ENCODE results near the gene IP6K1. TPM values are rescaled to one million over a fixed set of nuclear protein-coding genes. Genes with fewer than 3 reads are reported as not detected.
"Not testable (repeated sequence)": the region's sequence is repeated elsewhere in the genome, so short reads cannot be mapped to it uniquely, and the experiment has no call there.

The IP6K1 gene
- total and polyA plus RNA-seq, 4 donors, result 16.1 to 54.9 (median 32.5) TPM

DNA sequence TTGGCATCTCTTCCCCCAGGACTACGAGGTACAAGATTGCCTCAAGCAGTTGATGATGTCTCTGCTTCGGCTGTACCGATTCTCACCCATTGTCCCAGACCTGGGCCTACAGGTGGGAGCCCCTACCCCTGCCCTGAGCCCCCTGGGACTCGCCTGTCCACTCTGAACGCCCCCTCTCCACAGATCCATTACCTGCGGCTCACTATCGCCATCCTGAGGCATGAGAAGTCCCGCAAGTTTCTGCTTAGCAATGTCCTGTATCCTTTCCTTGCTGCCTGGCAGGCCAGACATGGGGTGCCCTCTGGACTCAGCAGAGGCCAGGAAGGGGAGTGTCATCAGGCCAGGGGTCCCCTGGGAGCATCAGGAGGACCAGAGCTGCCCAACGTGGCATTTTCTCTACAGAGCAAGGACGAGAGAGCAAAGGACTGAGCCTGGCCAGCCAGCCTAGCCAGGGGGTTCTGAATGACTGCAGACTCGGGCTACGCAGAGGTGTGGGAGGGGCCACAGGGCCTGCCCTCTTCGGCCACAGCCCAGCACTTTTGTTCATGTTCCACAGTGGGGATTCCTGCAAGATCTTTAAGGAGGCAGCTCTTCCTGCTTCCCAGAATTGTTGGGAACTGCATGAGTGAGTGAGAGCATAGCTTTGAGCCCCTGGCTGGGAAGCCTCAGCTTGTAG, 85.8 kb downstream of the IP6K1 start:
- H3K9ac ChIP-seq (ENCODE audit: insufficient read depth in 1 of 2, low read length in 2 of 2), result no peak overlapping the region
- no peak overlapping the region for H3K4me3 ChIP-seq
- DNase-seq (no peak), ATAC-seq (ENCODE audit: insufficient read depth, low FRiP score) (no peak)
- peaks cover 0 to 53% (median 24%) of the 10 kb centered on the region in 4 donors for H3K36me3 ChIP-seq (ENCODE audit: control insufficient read depth in 4 of 4, insufficient read depth in 4 of 4, low read length in 4 of 4)
- H3K9me3 ChIP-seq (ENCODE audit: control insufficient read depth in 4 of 4, insufficient read depth in 3 of 4, low read length in 3 of 4), result no peaks in the 10 kb centered on the region
- 86 to 90% methylated on average over 11 to 13 of the region's 13 CpGs for WGBS, 2 donors
- H3K27me3 ChIP-seq (ENCODE audit: control insufficient read depth in 3 of 3, insufficient read depth in 3 of 3, low read length in 2 of 3), result no peaks in the 10 kb centered on the region
- TF ChIP-seq, protein P1, sequence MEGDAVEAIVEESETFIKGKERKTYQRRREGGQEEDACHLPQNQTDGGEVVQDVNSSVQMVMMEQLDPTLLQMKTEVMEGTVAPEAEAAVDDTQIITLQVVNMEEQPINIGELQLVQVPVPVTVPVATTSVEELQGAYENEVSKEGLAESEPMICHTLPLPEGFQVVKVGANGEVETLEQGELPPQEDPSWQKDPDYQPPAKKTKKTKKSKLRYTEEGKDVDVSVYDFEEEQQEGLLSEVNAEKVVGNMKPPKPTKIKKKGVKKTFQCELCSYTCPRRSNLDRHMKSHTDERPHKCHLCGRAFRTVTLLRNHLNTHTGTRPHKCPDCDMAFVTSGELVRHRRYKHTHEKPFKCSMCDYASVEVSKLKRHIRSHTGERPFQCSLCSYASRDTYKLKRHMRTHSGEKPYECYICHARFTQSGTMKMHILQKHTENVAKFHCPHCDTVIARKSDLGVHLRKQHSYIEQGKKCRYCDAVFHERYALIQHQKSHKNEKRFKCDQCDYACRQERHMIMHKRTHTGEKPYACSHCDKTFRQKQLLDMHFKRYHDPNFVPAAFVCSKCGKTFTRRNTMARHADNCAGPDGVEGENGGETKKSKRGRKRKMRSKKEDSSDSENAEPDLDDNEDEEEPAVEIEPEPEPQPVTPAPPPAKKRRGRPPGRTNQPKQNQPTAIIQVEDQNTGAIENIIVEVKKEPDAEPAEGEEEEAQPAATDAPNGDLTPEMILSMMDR (IDR thresholded peaks at IDR 0.05; ENCODE audit: control extremely low read depth, extremely low read depth), result no peak
- no peak overlapping the region for H3K27ac ChIP-seq (ENCODE audit: low read depth in 1 of 2, low read length in 1 of 2)
- H3K4me1 ChIP-seq (ENCODE audit: control insufficient read depth in 5 of 5, insufficient read depth in 5 of 5, low read length in 5 of 5), result peaks cover 0 to 5% (median 0%) of the 10 kb centered on the region in 5 donors

DNA sequence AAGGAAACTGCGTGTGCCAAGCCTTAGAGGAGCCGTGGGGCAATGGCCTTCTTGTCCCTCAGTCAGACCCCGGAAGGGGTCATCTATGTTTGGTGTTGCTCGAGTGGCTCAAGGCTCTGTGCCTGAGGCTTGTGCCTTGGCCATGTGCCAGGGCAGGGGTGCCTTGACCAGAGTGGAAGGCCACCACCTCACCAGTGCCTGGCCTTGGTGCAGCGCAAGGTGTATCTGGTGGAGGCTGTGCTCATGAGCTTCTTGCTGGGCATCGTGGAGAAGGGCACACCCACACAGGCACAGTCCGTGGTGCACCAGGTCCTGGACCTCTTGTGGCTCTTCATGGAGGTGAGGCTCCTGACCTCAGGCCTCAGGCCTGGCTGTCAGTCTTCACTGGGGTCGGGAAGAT, 86.3 kb downstream of the IP6K1 start:
- Histone ChIP-seq H3K4me1 (ENCODE audit: control insufficient read depth in 5 of 5, insufficient read depth in 5 of 5, low read length in 5 of 5) (peaks cover 0 to 5% (median 0%) of the 10 kb centered on the region in 5 donors), H3K27me3 (ENCODE audit: control insufficient read depth in 3 of 3, insufficient read depth in 3 of 3, low read length in 2 of 3) (no peaks in the 10 kb centered on the region), H3K4me3 (no peak overlapping the region), H3K9ac (ENCODE audit: insufficient read depth in 1 of 2, low read length in 2 of 2) (no peak overlapping the region), H3K27ac (ENCODE audit: low read depth in 1 of 2, low read length in 1 of 2) (no peak overlapping the region), H3K36me3 (ENCODE audit: control insufficient read depth in 4 of 4, insufficient read depth in 4 of 4, low read length in 4 of 4) (peaks cover 0 to 48% (median 24%) of the 10 kb centered on the region in 4 donors), H3K9me3 (ENCODE audit: control insufficient read depth in 4 of 4, insufficient read depth in 3 of 4, low read length in 3 of 4) (no peaks in the 10 kb centered on the region)
- no peak for DNase-seq
- WGBS, 2 donors, result 87 to 92% methylated on average over 8 of the region's 8 CpGs
- TF ChIP-seq, protein P1 (IDR thresholded peaks at IDR 0.05; ENCODE audit: control extremely low read depth, extremely low read depth), result no peak
- no peak for ATAC-seq (ENCODE audit: insufficient read depth, low FRiP score)

DNA sequence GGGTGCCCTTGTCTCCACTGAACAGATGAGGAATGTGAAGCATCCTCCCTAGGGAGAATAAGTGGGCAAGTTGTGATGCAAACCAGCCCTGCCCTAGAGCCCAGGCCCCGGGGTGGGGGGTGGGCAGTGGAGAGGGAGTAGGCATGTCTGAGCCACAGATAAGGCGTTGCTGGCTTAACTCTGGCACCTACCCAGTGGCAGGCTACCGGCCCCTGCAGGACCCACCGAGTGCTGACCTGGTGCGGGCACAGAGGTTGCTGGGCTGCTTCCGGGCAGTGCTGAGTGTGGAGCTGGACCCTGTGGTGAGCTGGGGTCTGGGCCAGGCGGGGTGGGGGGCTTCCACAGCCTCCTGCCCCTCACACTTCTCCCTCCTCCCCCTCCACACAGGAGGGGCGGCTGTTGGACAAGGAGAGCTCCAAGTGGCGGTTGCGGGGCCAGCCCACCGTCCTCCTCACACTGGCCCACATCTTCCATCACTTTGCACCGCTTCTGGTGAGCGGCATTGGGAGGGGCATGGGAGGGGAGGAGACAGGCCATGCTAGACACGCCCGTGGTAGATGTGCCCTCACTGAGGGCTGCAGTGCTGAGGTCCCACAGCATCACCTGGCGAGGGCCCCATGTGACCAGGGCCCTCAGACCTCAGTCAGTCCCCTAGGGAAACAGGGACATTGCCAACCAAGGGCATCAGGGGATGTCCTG, 86.9 kb downstream of the IP6K1 start:
- Histone ChIP-seq H3K4me3 (no peak overlapping the region), H3K27ac (ENCODE audit: low read depth in 1 of 2, low read length in 1 of 2) (no peak overlapping the region), H3K9ac (ENCODE audit: insufficient read depth in 1 of 2, low read length in 2 of 2) (no peak overlapping the region), H3K27me3 (ENCODE audit: control insufficient read depth in 3 of 3, insufficient read depth in 3 of 3, low read length in 2 of 3) (no peaks in the 10 kb centered on the region), H3K36me3 (ENCODE audit: control insufficient read depth in 4 of 4, insufficient read depth in 4 of 4, low read length in 4 of 4) (peaks cover 0 to 43% (median 24%) of the 10 kb centered on the region in 4 donors), H3K9me3 (ENCODE audit: control insufficient read depth in 4 of 4, insufficient read depth in 3 of 4, low read length in 3 of 4) (no peaks in the 10 kb centered on the region), H3K4me1 (ENCODE audit: control insufficient read depth in 5 of 5, insufficient read depth in 5 of 5, low read length in 5 of 5) (peaks cover 0 to 5% (median 0%) of the 10 kb centered on the region in 5 donors)
- TF ChIP-seq, protein P1 (IDR thresholded peaks at IDR 0.05; ENCODE audit: control extremely low read depth, extremely low read depth), result no peak
- ATAC-seq (ENCODE audit: insufficient read depth, low FRiP score), result no peak
- DNase-seq, result no peak
- 88 to 91% methylated on average over 15 to 16 of the region's 16 CpGs for WGBS, 2 donors

DNA sequence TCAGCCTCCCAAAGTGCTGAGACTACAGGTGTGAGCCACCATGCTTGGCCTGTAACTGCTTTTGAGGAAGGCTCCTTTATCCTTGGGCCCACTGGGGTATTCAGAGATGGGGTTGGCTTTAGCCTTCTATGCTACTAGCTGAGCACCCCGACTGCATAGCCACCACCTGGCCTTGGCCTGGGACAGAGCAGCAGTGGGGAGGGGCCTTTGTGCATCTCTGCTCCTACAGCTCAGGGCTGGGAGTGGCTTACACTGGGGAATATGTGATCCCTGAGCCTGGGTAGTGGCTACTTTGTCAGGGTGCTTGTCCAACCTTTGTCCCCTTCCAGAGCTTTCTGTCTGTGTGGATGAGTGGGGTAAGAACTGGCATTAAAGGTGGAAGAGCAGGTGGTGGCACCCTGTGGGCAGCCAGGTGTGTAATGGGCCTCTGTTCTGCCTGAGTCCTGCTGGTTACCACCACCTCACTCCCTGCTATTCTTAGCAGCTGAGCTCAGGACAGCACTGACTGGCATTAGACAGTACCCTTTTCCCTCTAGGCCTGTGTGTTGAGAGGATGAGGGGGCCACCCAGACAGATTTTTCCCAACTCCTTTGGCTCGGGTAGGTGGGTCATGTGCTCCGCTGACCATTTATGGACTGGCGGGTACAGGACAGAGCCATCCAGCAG, 90.9 kb downstream of the IP6K1 start:
- WGBS, 2 donors, result 88 to 92% methylated on average over 4 of the region's 4 CpGs
- H3K27me3 ChIP-seq (ENCODE audit: control insufficient read depth in 3 of 3, insufficient read depth in 3 of 3, low read length in 2 of 3); H3K9ac ChIP-seq (ENCODE audit: insufficient read depth in 1 of 2, low read length in 2 of 2); DNase-seq; H3K27ac ChIP-seq (ENCODE audit: low read depth in 1 of 2, low read length in 1 of 2); H3K4me1 ChIP-seq (ENCODE audit: control insufficient read depth in 5 of 5, insufficient read depth in 5 of 5, low read length in 5 of 5); H3K4me3 ChIP-seq; H3K9me3 ChIP-seq (ENCODE audit: control insufficient read depth in 4 of 4, insufficient read depth in 3 of 4, low read length in 3 of 4); ATAC-seq (ENCODE audit: insufficient read depth, low FRiP score): not testable (repeated sequence)
- H3K36me3 ChIP-seq (ENCODE audit: control insufficient read depth in 4 of 4, insufficient read depth in 4 of 4, low read length in 4 of 4), result peaks cover 0 to 21% (median 10%) of the 10 kb centered on the region in 4 donors

DNA sequence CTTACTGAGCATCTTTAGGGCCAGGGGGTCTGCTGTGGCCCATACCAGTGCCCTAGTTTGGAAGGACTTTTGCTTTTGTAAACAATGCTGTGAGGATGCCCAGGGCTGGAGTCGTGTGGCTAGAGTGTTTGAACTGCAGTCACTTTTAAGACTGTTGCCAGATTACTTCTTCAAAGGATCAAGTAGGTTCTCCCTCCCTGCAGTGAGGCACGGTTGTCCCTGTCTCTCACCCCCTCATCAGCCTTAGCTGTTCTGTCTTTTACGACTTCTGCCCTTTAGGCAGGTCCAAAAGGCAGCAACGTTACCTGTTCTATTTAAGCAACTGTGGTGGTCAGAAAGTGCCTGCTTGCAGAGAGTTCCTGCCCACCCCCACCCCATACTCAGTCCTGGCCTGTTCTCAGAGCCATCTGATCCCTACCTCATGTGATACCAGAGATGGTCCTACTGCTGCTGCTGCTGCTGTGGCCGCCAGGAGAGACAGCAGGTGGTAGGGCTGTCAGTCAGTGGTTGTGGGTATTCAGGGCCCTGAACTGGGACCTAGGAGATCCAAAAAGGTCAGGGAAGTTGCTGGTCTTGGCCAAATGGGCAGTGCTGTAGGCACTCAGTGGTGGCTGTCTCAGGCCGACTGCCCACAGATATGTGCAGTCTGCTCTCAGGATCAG, 91.8 kb downstream of the IP6K1 start:
- not testable (repeated sequence) for H3K4me3 ChIP-seq; H3K9ac ChIP-seq (ENCODE audit: insufficient read depth in 1 of 2, low read length in 2 of 2); H3K27me3 ChIP-seq (ENCODE audit: control insufficient read depth in 3 of 3, insufficient read depth in 3 of 3, low read length in 2 of 3); ATAC-seq (ENCODE audit: insufficient read depth, low FRiP score); DNase-seq; H3K9me3 ChIP-seq (ENCODE audit: control insufficient read depth in 4 of 4, insufficient read depth in 3 of 4, low read length in 3 of 4); H3K27ac ChIP-seq (ENCODE audit: low read depth in 1 of 2, low read length in 1 of 2)
- Histone ChIP-seq H3K4me1 (ENCODE audit: control insufficient read depth in 5 of 5, insufficient read depth in 5 of 5, low read length in 5 of 5) (peaks cover 0 to 12% (median 6%) of the 10 kb centered on the region in 5 donors), H3K36me3 (ENCODE audit: control insufficient read depth in 4 of 4, insufficient read depth in 4 of 4, low read length in 4 of 4) (peaks cover 0 to 16% (median 9%) of the 10 kb centered on the region in 4 donors)
- 71 to 81% methylated on average over 6 of the region's 6 CpGs for WGBS, 2 donors
